Loucy (cell line): Measurements from ENCODE around the gene RMRP.

Source experiments
- H2AFZ ChIP-seq: fragments of 200-600 bp; sonication (generic); 2 replicates; pipeline ENCODE4 v1.6.0; 2016; ENCODE audit warnings: antibody characterized with exemption, mild to moderate bottlenecking, low read length, moderate library complexity
- H3F3A ChIP-seq: fragments of 200-600 bp; 2 replicates; pipeline ENCODE4 v1.6.0; 2016; ENCODE audit warnings: antibody characterized with exemption, low read depth, mild to moderate bottlenecking
- H3K27me3 ChIP-seq: fragments of 200-600 bp; sonication (generic); 2 replicates; pipeline ENCODE4 v1.6.1; 2014; ENCODE audit warnings: low read length, mild to moderate bottlenecking; ENCODE audit not compliant: insufficient read depth, poor library complexity, severe bottlenecking
- H3K36me3 ChIP-seq: fragments of 200-600 bp; sonication (generic); 2 replicates; pipeline ENCODE4 v1.6.1; 2016; ENCODE audit warnings: low read length; ENCODE audit not compliant: insufficient read depth
- H3K4me1 ChIP-seq: fragments of 200-600 bp; sonication (generic); 2 replicates; pipeline ENCODE4 v1.5.1; 2014; ENCODE audit warnings: low read length, mild to moderate bottlenecking; ENCODE audit not compliant: insufficient read depth, poor library complexity, severe bottlenecking
- H3K4me2 ChIP-seq: fragments of 200-600 bp; sonication (generic); 2 replicates; pipeline ENCODE4 v1.6.0; 2014; ENCODE audit warnings: antibody characterized with exemption, low read length, low read depth, mild to moderate bottlenecking; ENCODE audit not compliant: poor library complexity, severe bottlenecking
- H3K4me3 ChIP-seq: fragments of 200-600 bp; sonication (generic); 2 replicates; pipeline ENCODE4 v1.5.1; 2014; ENCODE audit warnings: low read length, mild to moderate bottlenecking, mixed read lengths; ENCODE audit not compliant: poor library complexity, severe bottlenecking
- H3K79me2 ChIP-seq: fragments of 200-600 bp; sonication (generic); 2 replicates; pipeline ENCODE4 v1.6.1; 2014; ENCODE audit warnings: low read length; ENCODE audit not compliant: insufficient read depth
- H3K9ac ChIP-seq: fragments of 200-600 bp; sonication (generic); 2 replicates; pipeline ENCODE4 v1.6.0; 2014; ENCODE audit warnings: mild to moderate bottlenecking, low read depth, low read length, moderate library complexity; ENCODE audit not compliant: poor library complexity, severe bottlenecking
- H3K9me2 ChIP-seq: fragments of 200-600 bp; sonication (generic); replicated peaks from 2 replicates; pipeline ENCODE4 v1.6.1; 2016; ENCODE audit warnings: low read depth, low read length, mixed read lengths
- H3K9me3 ChIP-seq: fragments of 200-600 bp; sonication (generic); 2 replicates; pipeline ENCODE4 v1.6.1; 2014; ENCODE audit warnings: mild to moderate bottlenecking, antibody characterized with exemption, low read length, low read depth; ENCODE audit not compliant: insufficient read depth
- H4K20me1 ChIP-seq: fragments of 200-600 bp; sonication (generic); 2 replicates; pipeline ENCODE4 v1.6.0; 2014; ENCODE audit warnings: antibody characterized with exemption, low read length, mild to moderate bottlenecking; ENCODE audit not compliant: insufficient read depth, poor library complexity, severe bottlenecking
- EZH2phosphoT487 ChIP-seq: fragments of 200-600 bp; IDR thresholded peaks from 2 replicates; pipeline ENCODE4 v1.6.1; 2018; ENCODE audit warnings: antibody characterized with exemption, mild to moderate bottlenecking, moderate library complexity, borderline replicate concordance
- TF ChIP-seq, protein P1 (sequence below): fragments of 200-600 bp; sonication (generic); conservative IDR thresholded peaks from 2 replicates; pipeline ENCODE4 v1.5.1; 2014; ENCODE audit warnings: mild to moderate bottlenecking, antibody characterized with exemption, low read length

The RMRP gene

DNA sequence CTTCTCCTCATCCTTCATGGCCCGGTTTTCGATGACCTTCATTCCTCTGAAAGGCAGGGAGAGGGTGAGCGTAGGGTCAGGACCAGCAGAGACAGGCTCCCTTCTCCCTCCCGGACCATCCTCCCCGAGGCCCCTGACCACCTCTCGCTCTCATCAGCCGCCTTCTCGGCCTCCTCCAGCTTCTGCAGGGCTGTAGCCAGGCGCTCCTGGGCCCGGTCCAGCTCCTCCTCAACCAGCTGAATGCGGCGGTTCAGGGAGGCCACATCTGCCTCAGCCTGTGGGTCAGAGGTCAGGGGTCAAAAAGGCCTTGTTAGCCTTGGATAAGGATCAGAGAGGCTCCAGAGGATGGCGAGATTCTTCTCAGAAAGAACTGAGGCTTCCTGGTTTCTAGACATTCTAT lies 27.7 kb upstream of the RMRP start:
- H3K36me3 ChIP-seq: no peaks in the 10 kb centered on the region
- no peak overlapping the region for H2AFZ ChIP-seq
- H3K4me1 ChIP-seq: peaks cover 8% of the 10 kb centered on the region
- H3K27me3 ChIP-seq: no peaks in the 10 kb centered on the region
- no peak for TF ChIP-seq EZH2phosphoT487
- TF ChIP-seq, protein P1, sequence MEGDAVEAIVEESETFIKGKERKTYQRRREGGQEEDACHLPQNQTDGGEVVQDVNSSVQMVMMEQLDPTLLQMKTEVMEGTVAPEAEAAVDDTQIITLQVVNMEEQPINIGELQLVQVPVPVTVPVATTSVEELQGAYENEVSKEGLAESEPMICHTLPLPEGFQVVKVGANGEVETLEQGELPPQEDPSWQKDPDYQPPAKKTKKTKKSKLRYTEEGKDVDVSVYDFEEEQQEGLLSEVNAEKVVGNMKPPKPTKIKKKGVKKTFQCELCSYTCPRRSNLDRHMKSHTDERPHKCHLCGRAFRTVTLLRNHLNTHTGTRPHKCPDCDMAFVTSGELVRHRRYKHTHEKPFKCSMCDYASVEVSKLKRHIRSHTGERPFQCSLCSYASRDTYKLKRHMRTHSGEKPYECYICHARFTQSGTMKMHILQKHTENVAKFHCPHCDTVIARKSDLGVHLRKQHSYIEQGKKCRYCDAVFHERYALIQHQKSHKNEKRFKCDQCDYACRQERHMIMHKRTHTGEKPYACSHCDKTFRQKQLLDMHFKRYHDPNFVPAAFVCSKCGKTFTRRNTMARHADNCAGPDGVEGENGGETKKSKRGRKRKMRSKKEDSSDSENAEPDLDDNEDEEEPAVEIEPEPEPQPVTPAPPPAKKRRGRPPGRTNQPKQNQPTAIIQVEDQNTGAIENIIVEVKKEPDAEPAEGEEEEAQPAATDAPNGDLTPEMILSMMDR: no peak
- no peaks in the 10 kb centered on the region for H3F3A ChIP-seq
- H3K9me3 ChIP-seq: no peaks in the 10 kb centered on the region
- H3K9me2 ChIP-seq: no peaks in the 10 kb centered on the region
- H3K4me2 ChIP-seq: no peak overlapping the region
- no peaks in the 10 kb centered on the region for H4K20me1 ChIP-seq
- no peak overlapping the region for H3K9ac ChIP-seq
- H3K79me2 ChIP-seq: no peaks in the 10 kb centered on the region
- H3K4me3 ChIP-seq: no peak overlapping the region

DNA sequence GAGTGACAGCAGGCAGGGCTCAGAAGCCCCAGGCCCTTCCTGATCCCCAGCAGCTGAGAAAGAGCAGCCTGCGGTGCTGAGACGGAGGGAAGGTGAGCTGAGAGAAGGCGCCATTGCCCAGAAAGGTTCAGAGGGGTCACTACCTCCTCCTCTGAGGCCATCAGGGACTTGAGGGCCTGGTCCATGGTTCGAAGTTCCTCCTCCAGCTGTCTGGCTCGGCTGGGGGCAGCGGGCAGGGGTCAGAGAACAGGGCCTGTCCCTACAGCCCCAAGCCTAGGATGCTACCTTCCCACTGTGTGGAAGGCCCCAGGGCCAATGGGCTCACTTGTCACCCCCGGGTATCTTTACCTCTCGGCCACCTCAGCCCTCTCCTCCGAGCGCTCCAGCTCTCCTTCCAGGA lies 27.1 kb upstream of the RMRP start:
- Histone ChIP-seq H3K9me2 (no peaks in the 10 kb centered on the region), H3K79me2 (no peaks in the 10 kb centered on the region), H3K36me3 (no peaks in the 10 kb centered on the region), H3K4me3 (no peak overlapping the region), H4K20me1 (no peaks in the 10 kb centered on the region), H3K4me2 (no peak overlapping the region), H3K9ac (no peak overlapping the region), H2AFZ (no peak overlapping the region), H3K27me3 (no peaks in the 10 kb centered on the region), H3K9me3 (no peaks in the 10 kb centered on the region), H3F3A (no peaks in the 10 kb centered on the region), H3K4me1 (peaks cover 8% of the 10 kb centered on the region)
- TF ChIP-seq, protein P1: no peak
- TF ChIP-seq EZH2phosphoT487: no peak

DNA sequence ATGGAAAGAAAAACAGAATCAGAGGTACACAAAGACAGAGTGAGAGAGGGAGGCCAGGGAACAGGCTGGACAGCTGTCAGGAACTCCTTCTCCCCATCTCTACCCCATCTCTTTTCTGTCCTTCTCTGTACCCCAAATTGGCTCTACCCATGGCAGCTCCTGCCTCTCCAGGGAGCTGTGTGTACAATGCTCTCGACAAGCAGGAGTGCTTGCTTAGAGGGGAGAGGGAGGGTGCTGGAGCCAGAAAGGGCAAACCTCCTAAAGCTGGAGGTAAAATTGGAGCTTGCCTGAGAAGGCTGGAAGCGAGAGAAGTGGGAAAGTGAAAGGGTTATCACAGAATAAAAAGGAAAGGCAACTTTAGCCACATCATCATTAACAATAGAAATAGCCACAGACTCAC lies 25.5 kb upstream of the RMRP start:
- Histone ChIP-seq H3K27me3 (no peaks in the 10 kb centered on the region), H2AFZ (no peak overlapping the region), H3K36me3 (no peaks in the 10 kb centered on the region), H3K4me3 (no peak overlapping the region), H3K79me2 (no peaks in the 10 kb centered on the region), H4K20me1 (no peaks in the 10 kb centered on the region), H3K9me2 (no peaks in the 10 kb centered on the region), H3F3A (no peaks in the 10 kb centered on the region), H3K4me2 (no peak overlapping the region), H3K4me1 (no peaks in the 10 kb centered on the region), H3K9ac (no peak overlapping the region), H3K9me3 (no peaks in the 10 kb centered on the region)
- TF ChIP-seq, protein P1: no peak
